DOHH2 (cell line): ENCODE data around the gene PDE11A.

ENCODE experiments used
- EZH2phosphoT487 ChIP-seq: fragments of 200-600 bp; sonication (generic); IDR thresholded peaks from 2 replicates; pipeline ENCODE4 v1.6.1; 2017; ENCODE audit warnings: borderline replicate concordance, mild to moderate bottlenecking, antibody characterized with exemption, low read length, moderate library complexity, mixed read lengths
- TF ChIP-seq, protein P1 (sequence below): fragments of 200-600 bp; sonication (generic); IDR thresholded peaks from one replicate; pipeline ENCODE4 v1.5.1; 2014; ENCODE audit warnings: antibody characterized with exemption, mild to moderate bottlenecking, low read depth, low read length; ENCODE audit not compliant: poor library complexity, severe bottlenecking

GRCh38 chr2:177742851-177743250 is 329.7 kb downstream of the PDE11A start:
- TF ChIP-seq, protein P1, sequence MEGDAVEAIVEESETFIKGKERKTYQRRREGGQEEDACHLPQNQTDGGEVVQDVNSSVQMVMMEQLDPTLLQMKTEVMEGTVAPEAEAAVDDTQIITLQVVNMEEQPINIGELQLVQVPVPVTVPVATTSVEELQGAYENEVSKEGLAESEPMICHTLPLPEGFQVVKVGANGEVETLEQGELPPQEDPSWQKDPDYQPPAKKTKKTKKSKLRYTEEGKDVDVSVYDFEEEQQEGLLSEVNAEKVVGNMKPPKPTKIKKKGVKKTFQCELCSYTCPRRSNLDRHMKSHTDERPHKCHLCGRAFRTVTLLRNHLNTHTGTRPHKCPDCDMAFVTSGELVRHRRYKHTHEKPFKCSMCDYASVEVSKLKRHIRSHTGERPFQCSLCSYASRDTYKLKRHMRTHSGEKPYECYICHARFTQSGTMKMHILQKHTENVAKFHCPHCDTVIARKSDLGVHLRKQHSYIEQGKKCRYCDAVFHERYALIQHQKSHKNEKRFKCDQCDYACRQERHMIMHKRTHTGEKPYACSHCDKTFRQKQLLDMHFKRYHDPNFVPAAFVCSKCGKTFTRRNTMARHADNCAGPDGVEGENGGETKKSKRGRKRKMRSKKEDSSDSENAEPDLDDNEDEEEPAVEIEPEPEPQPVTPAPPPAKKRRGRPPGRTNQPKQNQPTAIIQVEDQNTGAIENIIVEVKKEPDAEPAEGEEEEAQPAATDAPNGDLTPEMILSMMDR = no peak
- no peak for TF ChIP-seq EZH2phosphoT487
